ENCODE measurements around the gene PEX11B.

DNA sequence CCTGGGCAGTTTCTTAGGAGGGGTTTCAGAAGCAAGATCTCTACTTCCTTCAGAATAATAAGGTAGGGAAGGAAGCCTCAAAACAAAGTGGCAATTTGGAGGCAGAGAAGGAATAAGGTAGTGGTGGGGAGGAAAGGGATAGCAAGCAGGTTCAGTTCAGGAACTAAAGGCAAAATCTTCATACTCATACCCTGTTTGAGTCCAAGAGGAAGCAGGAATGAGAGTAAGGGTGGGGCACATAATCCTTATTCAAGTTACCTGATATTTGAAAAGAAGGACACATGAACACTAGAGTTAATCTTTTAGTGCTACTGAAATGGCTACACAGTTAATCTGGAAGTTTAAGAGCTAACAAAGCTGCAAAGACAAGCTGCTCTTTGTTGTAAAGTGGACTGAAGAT is 17.2 kb upstream of the PEX11B start:
- TF ChIP-seq GATA2 (IDR thresholded peaks at IDR 0.05; ENCODE audit: low read depth, low read length) (no peak), GATA3 (IDR thresholded peaks at IDR 0.05; ENCODE audit: low read depth, low read length) (no peak)
